Measurements from ENCODE around the gene AGK.

AGK gene

GRCh38 chr7:141702892-141703291 is 151.7 kb downstream of the AGK start:
- in situ Hi-C loops (cut with MboI; ENCODE audit: low pct_unique_long_range_greater_than_20kb, low sequenced_read_pairs, unreplicated experiment): no loop called here
- TF ChIP-seq, protein P1, sequence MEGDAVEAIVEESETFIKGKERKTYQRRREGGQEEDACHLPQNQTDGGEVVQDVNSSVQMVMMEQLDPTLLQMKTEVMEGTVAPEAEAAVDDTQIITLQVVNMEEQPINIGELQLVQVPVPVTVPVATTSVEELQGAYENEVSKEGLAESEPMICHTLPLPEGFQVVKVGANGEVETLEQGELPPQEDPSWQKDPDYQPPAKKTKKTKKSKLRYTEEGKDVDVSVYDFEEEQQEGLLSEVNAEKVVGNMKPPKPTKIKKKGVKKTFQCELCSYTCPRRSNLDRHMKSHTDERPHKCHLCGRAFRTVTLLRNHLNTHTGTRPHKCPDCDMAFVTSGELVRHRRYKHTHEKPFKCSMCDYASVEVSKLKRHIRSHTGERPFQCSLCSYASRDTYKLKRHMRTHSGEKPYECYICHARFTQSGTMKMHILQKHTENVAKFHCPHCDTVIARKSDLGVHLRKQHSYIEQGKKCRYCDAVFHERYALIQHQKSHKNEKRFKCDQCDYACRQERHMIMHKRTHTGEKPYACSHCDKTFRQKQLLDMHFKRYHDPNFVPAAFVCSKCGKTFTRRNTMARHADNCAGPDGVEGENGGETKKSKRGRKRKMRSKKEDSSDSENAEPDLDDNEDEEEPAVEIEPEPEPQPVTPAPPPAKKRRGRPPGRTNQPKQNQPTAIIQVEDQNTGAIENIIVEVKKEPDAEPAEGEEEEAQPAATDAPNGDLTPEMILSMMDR (IDR thresholded peaks at IDR 0.05; ENCODE audit: extremely low read depth, insufficient read depth, missing control alignments): no peak
- DNase-seq (ENCODE audit: low spot score): no peak

- DNase-seq (ENCODE audit: low spot score): no peak
- in situ Hi-C loops (cut with MboI; ENCODE audit: low pct_unique_long_range_greater_than_20kb, low sequenced_read_pairs, unreplicated experiment): no loop called here
- TF ChIP-seq, protein P1 (IDR thresholded peaks at IDR 0.05; ENCODE audit: extremely low read depth, insufficient read depth, missing control alignments): no peak
Measured at GRCh38 chr7:141704112-141704511, 152.9 kb downstream of the AGK start.

DNA sequence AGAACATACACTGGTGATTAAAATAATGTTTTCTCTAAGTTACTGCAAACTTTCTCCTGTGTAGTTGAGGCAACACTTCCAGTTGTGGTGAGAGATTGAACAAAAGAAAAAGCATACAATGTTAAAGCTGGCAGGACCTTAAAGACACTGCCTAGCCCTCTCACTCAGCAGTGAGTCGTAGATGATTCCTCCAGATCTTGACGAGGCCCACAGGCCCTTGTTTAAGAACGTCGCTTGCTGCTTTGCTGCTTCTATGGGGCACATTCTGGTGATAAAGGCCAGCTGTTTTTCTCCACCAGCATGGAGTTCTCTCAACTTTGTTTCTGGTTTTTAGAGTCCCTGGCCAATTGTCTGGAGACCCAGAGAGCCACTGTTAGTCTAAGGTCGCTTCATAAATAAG is 153.5 kb downstream of the AGK start:
- in situ Hi-C loops (cut with MboI; ENCODE audit: low pct_unique_long_range_greater_than_20kb, low sequenced_read_pairs, unreplicated experiment): no loop called here
- DNase-seq (ENCODE audit: low spot score): no peak
- TF ChIP-seq, protein P1 (IDR thresholded peaks at IDR 0.05; ENCODE audit: extremely low read depth, insufficient read depth, missing control alignments): no peak

Data from GM13977 (cell line).